ENCODE data around the gene UBA52.

UBA52 gene

DNA sequence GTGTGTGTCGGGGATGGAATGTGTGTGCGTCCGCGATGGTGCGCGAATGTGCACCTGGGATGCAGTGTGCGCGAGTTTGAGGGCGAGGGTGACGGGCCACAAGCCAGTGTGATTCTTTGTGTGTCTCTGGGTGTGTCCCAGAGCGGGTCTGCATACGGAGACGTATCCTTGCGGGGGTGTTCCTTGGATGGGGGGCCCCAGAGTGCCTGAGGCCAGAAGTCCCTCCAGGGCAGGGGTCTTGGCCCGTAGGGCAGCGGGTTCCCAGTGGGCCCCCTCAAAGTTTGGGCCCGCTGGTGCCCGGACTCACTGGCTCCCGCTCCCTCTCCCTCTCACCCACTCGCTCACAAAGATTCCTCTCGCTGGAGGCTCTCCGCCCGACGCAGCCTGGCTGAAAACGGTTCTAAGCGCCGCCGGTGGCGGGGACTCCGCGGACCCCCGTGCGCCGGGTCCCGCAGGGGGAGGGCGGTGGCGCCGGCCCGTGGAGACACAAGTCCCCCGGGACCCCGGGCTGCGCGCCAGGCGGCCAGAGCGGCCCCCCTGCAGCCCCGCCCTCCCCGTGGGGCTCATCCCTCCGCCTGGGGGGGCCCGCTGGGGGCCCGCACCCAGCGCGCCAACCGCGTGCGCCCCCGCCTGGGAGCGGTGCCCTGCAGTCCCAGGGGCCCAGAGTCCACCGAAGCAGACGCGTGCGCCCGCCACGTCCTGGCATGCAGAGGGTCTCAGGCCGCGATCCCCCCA, 34.1 kb downstream of the UBA52 start:
- no peak for DNase-seq
- Histone ChIP-seq H3K27ac (ENCODE audit: low read depth, low read length) (no peak overlapping the region), H4K8ac (ENCODE audit: low read depth, low read length) (no peak overlapping the region), H3K23ac (ENCODE audit: low read length) (no peak overlapping the region), H3K79me1 (ENCODE audit: low read length) (peaks cover 3% of the 10 kb centered on the region), H2AK5ac (ENCODE audit: low read length) (no peak overlapping the region), H3K4me3 (ENCODE audit: low read depth, low read length) (no peak overlapping the region), H2BK12ac (ENCODE audit: low read length) (no peak overlapping the region), H3K4me1 (ENCODE audit: control insufficient read depth in 1 of 2, insufficient read depth in 2 of 2, low read length in 2 of 2) (peaks cover 5 to 9% of the 10 kb centered on the region in 2 experiments), H2AFZ (ENCODE audit: insufficient read depth, low read length, poor library complexity) (no peak overlapping the region), H4K12ac (ENCODE audit: low read depth, low read length) (no peak overlapping the region), H2BK5ac (ENCODE audit: low read depth, low read length, poor library complexity) (no peak overlapping the region), H3K18ac (ENCODE audit: low read length) (no peak overlapping the region), H3K27me3 (ENCODE audit: insufficient read depth, low read length) (peaks cover 73% of the 10 kb centered on the region), H3K4ac (ENCODE audit: low read depth, low read length) (no peak overlapping the region), H3K4me2 (ENCODE audit: low read length) (no peak overlapping the region), H2BK120ac (ENCODE audit: insufficient read depth, low read length, poor library complexity) (no peak overlapping the region), H3K9ac (ENCODE audit: low read length) (no peak overlapping the region), H3K9me3 (ENCODE audit: insufficient read depth, low read depth, low read length) (no peaks in the 10 kb centered on the region), H3K14ac (ENCODE audit: low read length) (no peak overlapping the region), H3K36me3 (ENCODE audit: control insufficient read depth in 1 of 2, insufficient read depth in 2 of 2, low read length in 2 of 2) (no peaks in the 10 kb centered on the region), H3K79me2 (ENCODE audit: control insufficient read depth, insufficient read depth, low read length, poor library complexity) (no peaks in the 10 kb centered on the region), H4K91ac (ENCODE audit: low read depth, low read length) (no peak overlapping the region)
- no CpG with 5 or more reads among the region's 65 CpGs for WGBS (ENCODE audit: extremely low coverage, insufficient coverage, insufficient read length)

DNA sequence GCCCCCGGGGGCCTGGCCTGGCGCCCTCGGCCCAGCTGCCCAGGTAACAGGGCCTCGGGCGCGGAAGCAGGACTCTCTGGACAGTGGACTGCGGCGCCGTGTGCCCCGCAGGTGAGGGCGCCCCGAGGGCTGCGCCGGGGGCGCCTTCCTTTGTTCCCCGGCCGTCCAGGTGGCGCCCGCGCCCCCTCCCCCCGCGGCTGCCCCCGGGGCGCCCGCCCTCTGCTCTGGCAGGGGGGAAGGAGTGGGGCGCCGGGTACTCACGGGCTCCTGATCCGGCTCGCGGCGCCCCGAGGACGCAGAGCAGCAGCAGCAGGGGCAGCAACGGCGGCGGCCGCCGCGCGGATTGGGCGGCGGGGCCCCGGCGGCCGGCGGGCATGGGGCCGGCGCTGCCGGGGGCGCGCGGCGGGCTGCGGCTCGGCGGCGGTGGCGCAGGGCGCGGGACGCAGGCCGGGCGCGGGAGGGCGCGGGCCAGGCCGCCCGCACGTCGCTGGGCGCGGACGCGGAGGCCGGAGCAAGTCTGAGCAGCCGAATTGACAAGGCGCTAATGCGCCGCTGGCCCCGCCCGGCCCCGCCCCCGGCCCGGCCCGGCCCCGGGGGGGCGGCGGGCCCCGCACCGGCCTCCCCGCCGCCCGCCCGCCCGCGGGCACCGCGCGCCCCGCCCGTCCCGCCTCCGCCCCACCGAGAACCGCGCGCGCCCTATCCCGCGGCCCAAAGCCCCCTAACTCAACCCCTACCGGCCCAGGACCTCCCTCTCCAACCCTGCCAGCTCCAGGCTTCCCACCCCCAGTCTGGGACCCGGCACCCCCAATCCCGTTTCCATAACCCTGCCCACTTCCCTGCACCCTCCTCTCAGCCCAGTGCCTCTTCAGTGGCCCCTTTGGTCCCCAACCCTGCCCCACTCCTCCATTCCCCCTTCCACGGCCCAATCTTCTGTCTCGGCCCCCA, 34.9 kb downstream of the UBA52 start, which contains the start of gene CRLF1:
TSS of gene CRLF1 (minus strand) at position 519 of the 945 bp plus-strand sequence. CDS start at position 376, 143 bp downstream.
- H3K27me3 ChIP-seq (ENCODE audit: insufficient read depth, low read length) = peaks cover 79% of the 10 kb centered on the region
- H2BK5ac ChIP-seq (ENCODE audit: low read depth, low read length, poor library complexity) = no peak within 1 kb of the TSS
- no peak within 1 kb of the TSS for H3K4me3 ChIP-seq (ENCODE audit: low read depth, low read length)
- peak within 1 kb of the TSS; percentile 36 for H3K4me2 ChIP-seq (ENCODE audit: low read length)
- H2AFZ ChIP-seq (ENCODE audit: insufficient read depth, low read length, poor library complexity) = no peak within 1 kb of the TSS
- no peak within 1 kb of the TSS for H3K27ac ChIP-seq (ENCODE audit: low read depth, low read length)
- H3K4ac ChIP-seq (ENCODE audit: low read depth, low read length) = no peak within 1 kb of the TSS
- H3K4me1 ChIP-seq (ENCODE audit: control insufficient read depth in 1 of 2, insufficient read depth in 2 of 2, low read length in 2 of 2) = peaks cover 12 to 15% of the 10 kb centered on the region in 2 experiments
- no peaks in the 10 kb centered on the region for H3K9me3 ChIP-seq (ENCODE audit: insufficient read depth, low read depth, low read length)
- no peak within 1 kb of the TSS for H4K91ac ChIP-seq (ENCODE audit: low read depth, low read length)
- H4K8ac ChIP-seq (ENCODE audit: low read depth, low read length) = no peak within 1 kb of the TSS
- DNase-seq = no peak
- H3K23ac ChIP-seq (ENCODE audit: low read length) = no peak within 1 kb of the TSS
- no peak within 1 kb of the TSS for H2BK120ac ChIP-seq (ENCODE audit: insufficient read depth, low read length, poor library complexity)
- no peak within 1 kb of the TSS for H2AK5ac ChIP-seq (ENCODE audit: low read length)
- H3K36me3 ChIP-seq (ENCODE audit: control insufficient read depth in 1 of 2, insufficient read depth in 2 of 2, low read length in 2 of 2) = no peaks in the 10 kb centered on the region
- no peak within 1 kb of the TSS for H3K9ac ChIP-seq (ENCODE audit: low read length)
- WGBS (ENCODE audit: extremely low coverage, insufficient coverage, insufficient read length) = no CpG with 5 or more reads among the region's 116 CpGs
- no peak within 1 kb of the TSS for H2BK12ac ChIP-seq (ENCODE audit: low read length)
- no peaks in the 10 kb centered on the region for H3K79me2 ChIP-seq (ENCODE audit: control insufficient read depth, insufficient read depth, low read length, poor library complexity)
- H4K12ac ChIP-seq (ENCODE audit: low read depth, low read length) = no peak within 1 kb of the TSS
- peaks cover 3% of the 10 kb centered on the region for H3K79me1 ChIP-seq (ENCODE audit: low read length)
- H3K14ac ChIP-seq (ENCODE audit: low read length) = no peak within 1 kb of the TSS
- no peak within 1 kb of the TSS for H3K18ac ChIP-seq (ENCODE audit: low read length)

DNA sequence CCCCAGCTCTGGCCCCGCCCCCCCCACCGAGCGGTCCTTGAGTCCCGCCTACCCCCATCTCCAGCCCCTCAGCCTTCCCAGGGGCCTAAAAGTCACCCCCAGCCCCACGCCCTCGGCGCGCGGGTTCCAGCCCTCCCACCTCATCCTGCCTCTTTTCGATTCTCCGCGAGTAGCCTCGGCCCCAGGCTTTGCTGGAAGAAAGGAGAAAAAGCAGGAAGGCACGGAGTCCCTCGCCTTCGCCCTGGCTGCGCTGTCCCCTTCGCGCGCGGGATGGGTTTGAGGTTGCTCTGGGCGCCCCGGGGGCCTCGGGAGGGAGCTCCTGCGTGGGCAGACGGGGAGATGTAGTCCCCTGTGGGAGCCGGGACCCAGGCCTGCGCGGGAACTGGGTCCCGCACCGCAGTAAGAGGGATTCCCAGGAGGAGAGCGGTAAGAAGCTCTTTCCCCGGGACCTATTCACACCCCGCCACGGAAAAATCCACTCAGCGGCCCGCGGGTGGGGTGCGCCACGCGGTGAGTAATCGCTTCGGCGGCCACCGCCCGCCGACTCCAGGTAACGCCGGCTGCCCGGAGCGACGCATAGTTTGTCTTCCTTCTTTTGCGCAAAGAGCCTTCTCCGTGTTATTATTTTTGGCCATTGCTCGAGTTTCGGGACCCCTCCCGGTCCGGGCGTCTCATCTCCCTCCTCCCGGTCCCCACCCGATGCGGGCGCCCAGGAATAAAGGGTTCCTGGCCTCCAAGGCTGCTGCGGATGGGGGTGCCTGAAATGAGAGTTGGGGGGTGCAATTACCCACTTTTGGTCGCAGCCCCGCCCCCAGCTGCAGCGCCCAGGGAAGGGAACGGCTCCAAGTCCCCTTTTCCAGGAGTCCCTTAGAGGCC, 35.8 kb downstream of the UBA52 start:
- peaks cover 3% of the 10 kb centered on the region for H3K79me1 ChIP-seq (ENCODE audit: low read length)
- DNase-seq = peak in 1 of 2 donors; percentile 32
- peaks cover 88% of the 10 kb centered on the region for H3K27me3 ChIP-seq (ENCODE audit: insufficient read depth, low read length)
- H3K14ac ChIP-seq (ENCODE audit: low read length) = no peak overlapping the region
- H4K91ac ChIP-seq (ENCODE audit: low read depth, low read length) = no peak overlapping the region
- no peak overlapping the region for H2BK120ac ChIP-seq (ENCODE audit: insufficient read depth, low read length, poor library complexity)
- H2AFZ ChIP-seq (ENCODE audit: insufficient read depth, low read length, poor library complexity) = no peak overlapping the region
- H3K4me1 ChIP-seq (ENCODE audit: control insufficient read depth in 1 of 2, insufficient read depth in 2 of 2, low read length in 2 of 2) = peaks cover 15% of the 10 kb centered on the region in 2 experiments
- H3K4ac ChIP-seq (ENCODE audit: low read depth, low read length) = no peak overlapping the region
- no peak overlapping the region for H3K23ac ChIP-seq (ENCODE audit: low read length)
- no peak overlapping the region for H3K4me3 ChIP-seq (ENCODE audit: low read depth, low read length)
- no peak overlapping the region for H4K12ac ChIP-seq (ENCODE audit: low read depth, low read length)
- H3K27ac ChIP-seq (ENCODE audit: low read depth, low read length) = no peak overlapping the region
- H4K8ac ChIP-seq (ENCODE audit: low read depth, low read length) = no peak overlapping the region
- H3K36me3 ChIP-seq (ENCODE audit: control insufficient read depth in 1 of 2, insufficient read depth in 2 of 2, low read length in 2 of 2) = no peaks in the 10 kb centered on the region
- H2BK5ac ChIP-seq (ENCODE audit: low read depth, low read length, poor library complexity) = no peak overlapping the region
- no CpG with 5 or more reads among the region's 68 CpGs for WGBS (ENCODE audit: extremely low coverage, insufficient coverage, insufficient read length)
- no peak overlapping the region for H2BK12ac ChIP-seq (ENCODE audit: low read length)
- no peak overlapping the region for H3K4me2 ChIP-seq (ENCODE audit: low read length)
- H2AK5ac ChIP-seq (ENCODE audit: low read length) = no peak overlapping the region
- no peak overlapping the region for H3K9ac ChIP-seq (ENCODE audit: low read length)
- no peak overlapping the region for H3K18ac ChIP-seq (ENCODE audit: low read length)
- H3K79me2 ChIP-seq (ENCODE audit: control insufficient read depth, insufficient read depth, low read length, poor library complexity) = no peaks in the 10 kb centered on the region
- no peaks in the 10 kb centered on the region for H3K9me3 ChIP-seq (ENCODE audit: insufficient read depth, low read depth, low read length)

All from trophoblast cell (in vitro differentiated cells and primary cell).